C1 segment of cervical spinal cord (tissue), 14 donors: ENCODE results near the gene CACNA2D2.
A peak's percentile ranks its signal among the peaks of the same experiment; 100 is the strongest.

Experiments
- DNase-seq, 14 donors: peaks; one replicate each; lab custom pipeline; 2025; lab: John Stamatoyannopoulos, UW

Gene CACNA2D2

DNA sequence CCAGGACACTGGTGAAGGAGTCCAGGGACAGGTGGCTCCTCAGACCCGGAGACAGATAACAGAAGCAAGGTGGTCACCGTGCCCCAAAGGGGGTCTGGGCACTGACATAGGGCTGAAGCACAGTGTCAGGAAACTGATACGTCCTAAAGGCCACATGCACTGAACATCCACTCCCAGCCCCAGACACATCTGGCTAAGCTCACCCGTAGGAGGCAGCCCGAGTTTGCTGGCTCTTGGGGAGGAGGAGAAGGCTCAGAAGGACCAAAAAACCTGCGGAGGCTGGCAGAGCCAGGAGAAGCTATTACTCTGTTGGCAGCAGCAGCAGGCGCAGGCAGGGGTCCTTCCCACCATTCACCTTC lies 1.2 kb downstream of the CACNA2D2 start:
- no peak for DNase-seq

DNA sequence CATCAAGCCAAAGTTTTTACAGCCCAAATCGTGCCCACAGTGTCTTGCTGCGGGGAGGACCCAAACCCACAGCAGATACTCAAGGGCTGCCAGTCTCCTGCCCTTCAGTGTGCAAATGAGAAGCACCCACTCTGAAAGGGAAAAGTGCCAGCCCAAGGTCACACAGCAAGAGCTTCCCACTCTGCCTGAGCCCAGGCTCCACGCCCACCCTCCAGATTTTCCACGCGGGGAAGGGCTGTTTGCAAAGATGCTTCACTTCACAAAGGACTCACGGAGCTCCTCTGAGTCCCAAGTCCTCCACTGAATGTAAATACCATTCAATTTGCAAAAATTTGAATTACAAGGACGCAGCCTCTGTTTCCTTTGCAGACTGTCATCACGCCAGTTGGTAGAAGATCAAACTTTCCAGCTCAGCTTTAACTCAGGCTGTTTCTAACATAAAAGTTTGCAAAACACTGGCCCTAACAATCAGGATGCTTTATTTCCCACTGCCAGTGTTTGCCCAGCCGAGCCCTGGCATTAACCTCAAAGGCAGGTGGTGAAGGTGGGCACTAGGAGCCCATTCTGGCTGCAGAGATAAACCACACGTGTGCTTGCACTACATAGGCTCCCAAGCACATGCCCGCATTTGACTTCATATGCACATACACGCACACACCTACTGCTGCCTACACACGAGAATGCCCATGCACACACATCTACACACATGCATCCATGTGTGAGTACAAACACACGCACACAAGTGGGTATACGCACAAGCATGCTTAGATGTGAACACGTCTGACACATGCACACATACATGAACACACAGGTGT lies 7.6 kb downstream of the CACNA2D2 start:
- no peak for DNase-seq

DNA sequence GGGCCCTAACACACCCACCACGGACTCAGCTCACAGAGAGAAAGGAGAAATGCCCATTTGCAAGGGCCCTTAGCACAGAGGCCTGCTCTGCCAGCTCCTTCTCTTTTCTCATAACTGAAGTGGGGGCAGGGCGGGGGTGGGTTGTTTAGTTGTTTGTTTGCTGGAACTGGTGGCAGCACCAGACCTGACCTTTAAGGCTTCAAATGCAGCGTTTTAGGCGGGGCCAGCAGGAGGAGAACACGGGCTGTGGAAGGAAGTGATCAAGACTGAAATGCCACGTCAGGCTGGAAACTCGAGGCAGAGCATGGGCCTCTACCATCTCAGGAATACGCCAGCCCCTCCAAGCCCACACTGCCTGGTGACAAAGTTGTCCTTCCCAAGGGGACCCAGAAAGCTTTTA lies 9.3 kb downstream of the CACNA2D2 start:
- no peak for DNase-seq

DNA sequence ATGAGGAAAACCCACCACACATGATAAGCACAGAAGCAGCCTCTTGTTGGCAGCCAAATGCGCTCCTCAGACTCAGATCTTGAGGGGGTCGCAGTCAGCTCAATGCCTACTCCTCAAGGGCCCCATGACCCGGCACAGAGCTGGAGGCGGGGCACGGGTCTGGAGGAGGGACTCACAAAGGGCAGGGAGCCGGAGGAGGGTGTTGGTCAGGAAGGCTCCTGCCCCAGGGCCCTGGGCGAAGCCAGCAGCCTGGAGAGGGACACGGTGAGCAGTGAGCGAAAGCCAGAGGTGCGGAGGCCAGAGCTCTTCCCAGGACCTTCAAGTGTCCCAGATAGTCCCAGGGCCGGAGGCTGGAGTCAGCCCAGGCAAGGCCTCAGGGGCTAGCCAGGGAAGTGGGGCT lies 9.8 kb downstream of the CACNA2D2 start:
- DNase-seq = no peak

- DNase-seq = no peak
Observed at GRCh38 chr3:50493086-50493485, 10.3 kb downstream of the CACNA2D2 start.

- DNase-seq = no peak
Observed at GRCh38 chr3:50491023-50491422, 12.4 kb downstream of the CACNA2D2 start.

GRCh38 chr3:50490424-50490823 lies 13.0 kb downstream of the CACNA2D2 start:
- no peak for DNase-seq

DNA sequence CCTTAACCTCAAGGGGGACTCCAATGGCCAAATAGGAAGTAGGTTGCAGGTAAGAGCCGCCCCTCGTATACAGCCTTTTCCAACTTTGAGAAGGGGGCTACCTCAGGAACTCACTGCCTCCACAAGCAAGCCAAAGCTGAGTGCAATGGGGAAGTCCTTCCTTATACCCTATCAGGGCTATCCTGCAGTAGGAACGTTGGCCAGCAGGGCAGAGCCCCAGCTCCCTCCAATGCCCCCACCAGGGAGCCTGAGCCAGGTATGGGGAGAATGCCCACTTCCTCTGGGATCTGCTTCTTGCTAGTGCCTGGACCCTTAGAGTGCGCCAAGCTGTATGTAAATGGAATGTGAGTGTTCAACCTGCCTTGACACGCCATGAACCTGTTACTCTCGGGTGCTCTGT lies 16.3 kb downstream of the CACNA2D2 start:
- no peak for DNase-seq

DNA sequence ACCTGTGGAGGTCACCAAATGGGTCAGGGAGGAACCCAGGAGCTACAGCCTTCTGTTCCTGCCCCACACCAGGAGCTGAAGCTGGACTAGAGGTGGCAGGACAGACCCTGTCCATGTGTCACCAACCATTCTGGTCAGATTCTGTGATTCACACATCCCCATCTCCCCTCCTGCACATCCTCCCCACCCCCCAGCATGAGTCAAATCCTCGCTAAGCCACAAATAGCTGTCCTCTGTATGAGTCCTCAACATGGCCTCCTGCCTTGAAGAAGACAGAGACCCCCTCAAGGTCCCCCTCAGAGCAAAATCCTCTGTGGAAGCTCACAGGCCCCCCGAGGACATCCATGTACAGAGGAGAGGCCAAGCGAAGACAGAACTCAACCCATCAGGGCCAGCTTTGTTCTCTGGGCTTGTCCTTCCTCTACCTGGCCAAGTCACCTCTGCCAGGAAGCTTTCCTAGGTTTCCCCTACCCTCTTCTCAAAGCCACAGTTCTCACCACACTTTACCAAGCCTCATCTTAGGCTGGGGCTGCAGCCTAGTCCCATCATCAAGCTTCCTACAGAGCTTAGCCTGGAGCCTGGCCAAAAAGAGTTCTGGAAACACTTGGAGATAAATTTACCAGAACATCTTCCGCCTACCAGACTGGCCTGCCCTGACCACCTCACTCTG lies 17.1 kb downstream of the CACNA2D2 start:
- no peak for DNase-seq

DNA sequence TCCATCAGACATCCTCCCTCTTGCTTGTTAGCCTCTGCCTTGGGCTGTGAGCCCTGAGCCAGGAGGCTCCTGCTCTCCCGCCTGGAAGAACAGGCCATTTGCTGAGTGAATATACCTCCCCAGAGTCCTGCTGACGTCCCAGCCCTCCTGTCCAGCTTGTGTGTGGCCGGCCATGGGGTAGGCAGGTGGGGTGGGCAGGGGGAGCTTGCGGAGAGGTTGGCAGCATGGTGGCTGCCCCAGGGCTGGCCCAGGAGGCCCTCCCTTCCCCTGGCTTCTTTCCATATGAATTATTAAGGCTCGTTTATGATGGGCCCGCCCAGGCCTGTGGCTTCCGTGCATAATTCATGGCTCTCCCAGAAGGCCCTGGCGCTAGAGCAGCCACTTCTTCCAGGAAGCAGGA lies 18.7 kb downstream of the CACNA2D2 start:
- DNase-seq = peak in 1 of 14 donors; percentile 37

- DNase-seq = no peak
Observed at GRCh38 chr3:50483374-50483773, 20.1 kb downstream of the CACNA2D2 start.

DNA sequence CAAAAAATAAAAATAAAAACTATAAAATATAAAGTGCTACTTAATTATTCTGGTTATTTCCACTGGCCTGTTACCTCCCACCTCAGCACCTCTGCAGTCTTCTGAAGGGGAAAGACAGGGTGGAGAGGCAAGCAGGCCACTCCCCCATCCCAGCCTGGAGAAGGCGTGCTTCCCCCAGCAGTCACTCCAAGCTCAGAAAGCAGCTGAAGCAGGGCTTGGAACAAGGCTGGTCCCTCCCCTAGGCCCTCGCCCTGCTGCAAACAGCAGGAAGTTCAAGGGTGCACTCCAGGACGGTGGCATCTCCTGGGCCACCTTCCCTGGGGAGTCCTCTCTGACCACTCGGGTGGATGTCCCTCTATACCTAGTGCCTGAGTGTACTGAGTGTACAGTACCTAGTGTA lies 21.4 kb downstream of the CACNA2D2 start:
- no peak for DNase-seq

DNA sequence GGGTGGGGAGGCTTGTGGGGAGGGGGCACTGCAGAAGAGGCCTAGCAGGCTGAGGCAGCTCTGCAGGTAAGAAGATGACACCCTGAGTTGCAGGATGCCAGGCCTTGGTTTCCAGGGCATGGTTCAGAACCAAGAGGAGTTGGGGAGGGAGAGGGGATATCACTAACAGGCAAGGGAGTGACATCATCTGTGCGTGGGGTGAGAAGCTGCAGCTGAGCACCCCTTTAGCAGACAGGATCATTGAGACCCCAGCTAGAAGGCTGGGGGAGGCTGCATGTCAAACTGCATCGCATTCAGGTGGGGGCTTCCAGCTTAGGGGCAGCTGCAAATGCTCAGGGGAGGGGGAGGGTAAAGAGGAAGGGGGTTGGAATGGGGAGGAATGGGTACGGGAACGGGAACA lies 23.0 kb downstream of the CACNA2D2 start:
- no peak for DNase-seq

DNA sequence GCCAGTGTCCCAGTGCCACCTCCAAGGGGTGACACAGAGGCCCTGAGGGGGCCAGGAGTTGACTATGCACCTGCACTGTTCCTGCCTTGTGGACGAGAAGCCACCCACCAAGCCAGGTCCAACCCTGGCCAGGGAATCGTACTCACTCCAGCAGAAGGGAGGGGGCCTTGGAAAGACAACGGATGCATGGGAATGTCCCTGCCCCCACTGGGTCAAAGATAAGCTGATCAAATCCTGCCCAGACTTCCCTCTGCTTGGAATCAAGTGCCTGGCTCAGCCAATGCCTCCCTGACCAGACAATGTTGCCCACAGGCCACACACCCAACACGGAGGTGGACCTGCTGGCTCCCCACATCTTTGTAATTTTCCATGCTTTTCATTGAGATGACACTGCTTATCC lies 23.9 kb downstream of the CACNA2D2 start:
- no peak for DNase-seq

DNA sequence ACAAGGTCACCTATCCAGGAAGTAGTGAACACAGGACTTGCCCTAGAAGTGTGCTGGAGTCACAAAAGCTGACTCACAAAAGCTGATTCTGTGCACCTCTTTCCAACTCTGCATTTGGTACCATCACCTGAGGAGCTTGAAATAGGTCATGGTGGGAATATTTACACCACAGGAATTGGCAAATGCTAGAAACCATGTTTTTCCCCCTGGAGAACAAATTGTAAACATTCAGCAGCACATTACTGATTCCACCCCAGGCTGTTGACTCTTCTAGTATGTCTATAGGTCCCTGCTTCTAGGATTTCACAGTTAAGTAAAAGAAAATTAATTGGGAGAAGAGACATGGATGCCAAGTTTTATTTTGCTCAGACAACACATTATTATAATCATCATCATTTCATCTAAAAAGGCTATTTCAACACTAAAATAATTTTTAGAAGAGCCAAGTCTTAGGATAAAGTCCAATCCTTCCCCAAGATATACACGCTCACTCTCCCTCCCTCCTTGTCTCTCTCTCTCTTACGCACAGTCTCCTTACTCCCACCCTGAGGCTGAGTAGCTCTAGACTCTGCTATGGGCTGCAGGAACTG lies 24.7 kb downstream of the CACNA2D2 start:
- DNase-seq = no peak

GRCh38 chr3:50478051-50478450 lies 25.4 kb downstream of the CACNA2D2 start:
- DNase-seq = no peak

- no peak for DNase-seq
Observed at GRCh38 chr3:50475348-50475747, 28.1 kb downstream of the CACNA2D2 start.

DNA sequence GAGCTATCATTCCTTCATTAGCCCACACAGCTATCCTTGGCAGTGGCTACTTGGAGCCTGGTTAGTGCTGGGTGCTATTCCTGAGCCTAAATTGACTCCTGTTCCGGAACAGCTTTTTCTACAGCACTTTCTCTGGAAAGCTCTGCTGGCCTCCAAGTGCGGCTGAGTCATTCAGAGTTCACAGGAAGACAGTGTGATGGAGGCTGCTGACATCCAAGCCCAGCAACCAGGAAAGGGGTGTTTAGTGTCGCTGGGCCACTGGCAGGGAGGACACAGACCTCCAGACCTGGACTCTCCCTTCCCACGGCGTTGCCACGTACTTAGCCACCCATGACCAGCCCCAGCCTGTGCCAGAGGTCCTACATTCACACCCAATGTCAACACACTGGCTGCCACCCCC lies 28.7 kb downstream of the CACNA2D2 start:
- DNase-seq = peak in 1 of 14 donors; percentile 27

- DNase-seq = peak in 6 of 14 donors; percentile 15 to 44 (median 32)
Observed at GRCh38 chr3:50473768-50474167, 29.7 kb downstream of the CACNA2D2 start.

DNA sequence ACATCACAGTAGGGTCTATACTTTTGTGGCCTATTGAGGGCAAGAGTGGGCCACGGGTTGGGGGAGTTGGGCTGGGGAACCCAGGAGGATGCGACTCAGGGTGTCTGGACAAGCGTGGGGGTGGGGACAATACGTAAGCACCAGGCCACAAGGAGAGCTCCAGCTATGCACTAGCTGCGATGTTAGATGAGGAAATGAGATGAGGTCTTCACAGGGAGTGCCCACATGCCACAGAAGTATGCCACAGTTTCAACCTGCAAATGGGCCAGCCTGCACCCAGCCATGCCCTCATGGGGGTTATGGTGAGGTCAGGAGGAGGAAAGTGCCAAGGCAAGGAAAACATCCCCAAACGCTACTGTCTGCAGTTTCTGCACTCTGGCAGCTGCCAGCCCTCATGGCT lies 30.5 kb downstream of the CACNA2D2 start:
- no peak for DNase-seq

DNA sequence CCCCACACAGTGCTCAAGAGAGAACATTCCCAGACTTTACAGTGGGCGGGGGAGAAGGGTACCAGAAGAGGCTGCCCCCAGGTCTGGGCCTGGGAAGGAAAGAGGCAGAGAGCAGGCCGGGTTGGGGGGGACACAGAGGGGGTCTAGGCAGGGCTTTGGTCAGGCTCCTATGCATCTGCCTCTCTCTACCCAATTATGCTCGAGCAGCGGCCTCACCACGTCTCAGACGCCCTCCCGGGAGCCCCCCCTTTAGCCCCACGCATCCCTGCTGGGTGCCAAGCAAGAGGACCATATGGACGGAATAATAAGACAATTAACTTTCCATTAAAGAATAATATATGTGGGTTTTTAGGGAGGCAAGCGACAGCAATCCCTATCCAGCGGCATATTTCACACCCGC lies 32.8 kb downstream of the CACNA2D2 start:
- DNase-seq = no peak

DNA sequence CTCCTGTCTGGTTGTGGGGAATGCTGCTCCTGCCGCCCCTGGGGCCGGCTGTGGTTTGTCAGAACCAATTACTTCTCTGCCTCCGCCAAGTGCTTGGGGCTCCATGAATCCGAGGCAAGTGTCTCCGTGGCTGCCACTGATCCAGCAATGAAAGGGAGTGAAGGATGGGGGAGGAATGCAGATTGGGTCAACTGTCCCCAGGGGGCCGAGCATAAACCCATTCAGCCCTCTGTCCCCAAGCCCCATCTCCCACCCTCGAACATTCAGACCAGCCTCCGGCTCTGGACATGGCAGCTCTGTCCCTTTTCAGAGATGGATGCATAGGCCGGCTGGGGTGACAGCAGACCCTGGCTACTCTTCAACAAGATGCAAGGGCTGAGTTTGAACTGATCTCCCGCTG lies 35.5 kb downstream of the CACNA2D2 start:
- DNase-seq = no peak

DNA sequence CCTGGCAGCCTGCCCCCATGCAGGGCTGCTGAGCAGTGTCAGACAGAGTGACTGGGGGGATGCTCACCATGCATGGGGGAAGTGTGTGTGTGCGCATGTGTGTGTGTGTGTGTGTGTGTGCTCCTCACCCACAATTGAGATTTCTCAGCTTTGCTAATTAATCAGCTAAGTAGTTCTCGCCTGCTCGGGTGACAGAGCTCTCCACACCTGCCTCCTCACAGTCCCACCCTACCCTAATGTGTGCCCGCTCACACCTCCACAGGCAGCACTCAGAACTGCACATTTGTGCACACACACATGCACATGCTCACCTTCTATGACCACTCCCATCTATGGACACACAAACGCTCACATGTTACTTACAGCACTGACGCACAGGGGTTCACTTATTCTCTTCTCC lies 37.3 kb downstream of the CACNA2D2 start:
- DNase-seq = no peak
